CD4-positive, alpha-beta T cell treated with Interleukin-17A for 4 hours (primary cell): ENCODE results near the gene RPL38.

Experiments used
- DNase-seq: peaks from one replicate; pipeline ENCODE4 v3.0.0-alpha.2; 2020; ENCODE audit warnings: mixed read lengths

RPL38 gene

DNA sequence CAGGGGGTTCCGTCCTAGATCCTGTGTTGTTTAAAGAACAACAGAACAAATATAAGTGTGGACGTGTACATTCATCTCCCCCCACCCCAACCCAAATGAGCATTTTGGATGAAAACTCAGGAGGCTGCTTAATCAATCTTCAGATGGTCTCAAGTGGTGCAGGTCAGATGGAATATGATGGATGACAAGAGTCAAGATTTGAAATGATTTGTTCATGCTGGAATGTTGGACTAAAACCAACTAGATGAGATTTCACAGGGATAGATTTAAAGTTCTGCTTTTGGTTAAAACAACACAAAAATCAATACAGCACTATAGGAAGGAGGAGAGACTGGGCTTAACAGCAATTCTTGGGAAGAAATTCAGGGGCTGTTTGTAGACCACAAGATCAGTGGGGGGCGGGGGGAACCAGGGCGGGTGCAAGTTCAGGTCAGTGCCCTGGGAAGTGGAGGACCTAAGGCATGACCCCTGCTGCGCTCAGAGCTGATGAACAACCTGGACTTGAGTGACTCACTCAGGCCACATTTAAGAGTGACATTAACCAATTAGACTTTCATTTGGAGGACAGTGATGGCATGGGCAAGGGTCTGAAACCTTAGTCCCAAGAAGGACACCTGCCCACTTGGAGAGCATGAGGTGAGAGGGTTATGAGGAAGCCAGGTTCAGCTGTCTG lies 25.0 kb downstream of the RPL38 start:
- no peak for DNase-seq

DNA sequence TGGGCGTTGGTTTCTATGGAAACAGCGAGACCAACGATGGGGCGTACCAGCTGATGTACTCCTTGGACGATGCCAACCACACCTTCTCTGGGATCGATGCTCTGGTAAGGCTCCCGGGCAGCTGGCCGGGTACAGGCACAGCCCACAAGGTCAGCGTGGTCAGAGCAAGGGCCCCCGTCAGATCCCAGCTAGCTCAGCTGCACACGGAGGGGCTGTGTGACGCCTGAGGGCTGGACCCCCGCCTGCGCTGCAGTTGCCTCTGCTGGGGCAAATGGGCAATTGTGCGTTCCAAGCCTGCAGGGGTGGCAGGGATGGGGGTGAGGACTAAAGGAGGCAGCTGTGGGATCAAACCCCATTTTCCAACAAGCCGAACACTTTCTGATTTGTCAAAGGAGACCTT lies 27.4 kb downstream of the RPL38 start:
- no peak for DNase-seq

DNA sequence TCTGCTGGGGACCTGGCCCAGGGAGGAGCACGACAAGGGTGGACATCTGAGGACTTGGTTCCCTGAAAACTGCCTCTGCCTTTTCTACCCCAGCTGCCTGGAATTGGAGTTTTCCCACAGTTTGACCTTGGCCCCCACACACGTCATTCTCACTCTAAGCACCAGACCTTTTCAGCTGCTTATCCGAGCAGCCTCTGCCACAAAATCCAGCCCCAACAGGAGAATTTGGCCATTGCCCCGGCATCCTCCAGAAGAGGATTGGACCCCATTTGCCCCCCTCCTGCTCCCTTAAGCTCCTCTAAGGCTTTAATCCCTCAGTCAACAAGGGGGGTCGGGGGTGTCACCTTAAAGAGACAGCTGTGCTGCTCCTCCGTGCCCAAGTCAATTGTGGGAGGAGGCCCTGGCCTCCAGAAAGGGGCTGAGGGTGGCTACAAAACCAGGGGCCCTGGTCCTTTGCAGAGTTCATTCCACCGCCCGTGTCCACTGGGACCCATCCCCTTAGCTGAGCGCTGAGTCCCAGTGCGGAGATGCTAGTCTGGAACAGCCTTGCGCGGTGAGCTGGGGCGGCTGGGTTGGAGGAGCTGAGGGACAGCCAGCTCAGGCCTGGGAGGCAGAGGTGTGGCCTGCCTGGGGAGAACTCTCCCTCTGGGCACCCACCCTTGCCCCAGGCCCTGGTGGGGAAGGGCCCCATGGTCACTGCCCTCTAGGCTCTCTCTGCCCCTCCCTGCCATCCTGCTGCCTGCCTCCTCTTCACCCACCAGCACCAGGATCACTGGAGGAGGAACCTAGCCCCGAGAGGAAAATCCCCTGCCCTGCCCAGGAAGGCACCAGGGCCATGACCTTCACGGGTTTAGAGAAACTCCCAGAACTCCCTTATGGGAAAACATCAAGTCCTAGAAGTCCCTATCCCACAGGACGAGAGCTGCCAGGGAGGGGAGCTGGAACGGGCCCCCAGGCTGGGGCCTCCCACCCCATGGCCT lies 28.7 kb downstream of the RPL38 start:
- no peak for DNase-seq

DNA sequence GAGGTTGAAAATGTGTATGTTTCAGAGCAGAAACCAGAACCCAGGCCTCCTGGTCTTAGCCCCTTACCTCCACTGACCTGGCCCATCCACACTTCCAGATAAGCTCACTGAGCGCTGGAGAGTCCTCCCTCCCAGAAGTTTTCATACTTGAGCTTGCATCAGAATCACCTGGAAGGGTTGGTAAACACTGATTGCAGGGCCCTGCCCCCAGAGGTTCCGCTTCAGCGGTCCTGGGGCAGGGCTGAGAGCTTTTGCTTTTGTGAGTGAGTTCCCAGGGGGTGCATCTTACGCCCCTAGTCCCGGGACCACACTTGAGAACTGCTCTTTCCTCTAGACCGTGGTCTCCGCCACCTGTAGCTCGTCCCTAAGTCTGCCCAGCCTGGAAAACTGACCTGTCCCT lies 30.5 kb downstream of the RPL38 start:
- DNase-seq = no peak

GRCh38 chr17:74234486-74234885 lies 31.0 kb downstream of the RPL38 start:
- no peak for DNase-seq

- DNase-seq = no peak
These were observed 31.6 kb downstream of the RPL38 start for GRCh38 chr17:74235040-74235581.

- no peak for DNase-seq
These were observed 32.5 kb downstream of the RPL38 start for GRCh38 chr17:74235911-74236371.

DNA sequence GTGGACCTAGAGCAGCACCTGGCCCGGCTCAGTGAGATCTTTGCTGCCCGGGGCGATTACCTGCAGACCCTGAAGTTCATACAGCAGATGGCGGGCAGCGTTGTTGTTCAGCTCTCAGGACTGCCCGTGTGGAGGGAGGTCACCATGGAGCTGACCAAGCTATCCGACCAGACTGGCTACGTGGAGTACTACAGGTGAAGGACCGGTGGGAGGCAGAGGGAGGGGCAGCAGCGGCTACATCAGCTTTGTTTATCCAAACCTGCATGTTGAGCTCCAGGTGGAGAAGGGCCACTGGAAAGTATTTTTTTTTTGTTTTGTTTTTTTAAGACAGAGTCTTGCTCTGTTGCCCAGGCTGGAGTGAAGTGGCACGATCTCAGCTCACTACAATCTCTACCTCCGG lies 33.8 kb downstream of the RPL38 start:
- DNase-seq = no peak

DNA sequence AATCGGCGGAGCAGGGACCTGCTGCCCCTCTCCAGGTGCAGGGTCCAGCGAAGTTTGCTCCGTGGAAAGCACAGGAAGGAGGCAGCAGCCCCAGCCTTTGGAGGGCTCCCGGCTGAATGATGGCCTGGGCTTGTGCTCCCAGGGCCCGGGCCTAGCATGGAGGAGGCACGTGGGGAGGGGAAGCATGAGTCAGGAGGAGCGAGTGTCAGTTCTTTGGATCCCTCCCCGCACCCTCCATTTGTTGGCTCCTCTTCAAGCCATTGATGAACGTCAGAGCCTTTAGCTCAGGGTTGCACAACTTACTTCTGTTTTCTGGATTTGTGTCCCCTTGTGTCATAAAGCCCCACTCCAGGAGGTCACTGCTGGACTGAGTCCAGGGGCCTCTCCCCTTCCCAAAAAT lies 35.7 kb downstream of the RPL38 start:
- DNase-seq = no peak

- DNase-seq = no peak
These were observed 37.2 kb downstream of the RPL38 start for GRCh38 chr17:74240618-74241205.

DNA sequence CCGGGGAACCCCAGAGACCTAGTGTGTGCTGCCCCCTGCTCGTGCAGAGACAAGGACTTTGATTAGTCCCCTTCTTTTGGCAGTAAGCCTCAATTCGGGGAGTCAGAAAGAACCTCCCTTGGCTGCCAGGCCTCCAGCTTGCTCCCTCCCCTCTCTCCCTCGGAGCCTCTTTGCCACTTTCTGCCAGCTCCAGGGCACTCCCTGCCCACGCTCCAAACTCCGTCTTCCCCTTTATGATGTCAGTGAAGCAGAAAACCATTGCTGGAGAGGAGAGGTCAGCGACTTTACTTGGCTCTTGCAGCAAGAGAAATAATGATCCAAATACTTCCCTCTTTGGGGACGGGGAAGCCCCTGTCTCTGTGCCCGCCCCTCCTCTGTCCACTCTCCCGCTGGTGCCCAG lies 38.0 kb downstream of the RPL38 start:
- no peak for DNase-seq

GRCh38 chr17:74241847-74242246 lies 38.4 kb downstream of the RPL38 start:
- no peak for DNase-seq

- DNase-seq = no peak
These were observed 39.7 kb downstream of the RPL38 start for GRCh38 chr17:74243013-74243755.

GRCh38 chr17:74244128-74244527 lies 40.6 kb downstream of the RPL38 start:
- DNase-seq = no peak

DNA sequence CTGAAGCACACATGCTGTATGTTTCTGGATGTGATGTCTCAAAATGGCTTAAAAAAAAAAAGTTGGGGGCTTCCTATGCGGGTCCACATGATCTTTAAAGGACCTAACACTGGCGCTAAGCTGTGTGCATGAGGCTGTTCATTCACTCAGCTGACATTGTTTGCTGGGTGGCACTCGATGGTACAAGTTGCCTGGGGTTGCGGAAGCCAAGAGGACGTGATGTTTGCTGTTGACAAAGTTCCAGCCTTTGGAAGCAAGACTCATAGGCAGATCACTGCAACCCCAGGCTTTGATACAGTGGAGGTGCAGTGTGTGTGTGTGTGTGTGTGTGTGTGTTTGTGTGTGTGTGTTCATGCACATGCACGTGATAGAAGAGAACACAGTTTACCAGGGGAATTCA lies 41.1 kb downstream of the RPL38 start:
- no peak for DNase-seq

DNA sequence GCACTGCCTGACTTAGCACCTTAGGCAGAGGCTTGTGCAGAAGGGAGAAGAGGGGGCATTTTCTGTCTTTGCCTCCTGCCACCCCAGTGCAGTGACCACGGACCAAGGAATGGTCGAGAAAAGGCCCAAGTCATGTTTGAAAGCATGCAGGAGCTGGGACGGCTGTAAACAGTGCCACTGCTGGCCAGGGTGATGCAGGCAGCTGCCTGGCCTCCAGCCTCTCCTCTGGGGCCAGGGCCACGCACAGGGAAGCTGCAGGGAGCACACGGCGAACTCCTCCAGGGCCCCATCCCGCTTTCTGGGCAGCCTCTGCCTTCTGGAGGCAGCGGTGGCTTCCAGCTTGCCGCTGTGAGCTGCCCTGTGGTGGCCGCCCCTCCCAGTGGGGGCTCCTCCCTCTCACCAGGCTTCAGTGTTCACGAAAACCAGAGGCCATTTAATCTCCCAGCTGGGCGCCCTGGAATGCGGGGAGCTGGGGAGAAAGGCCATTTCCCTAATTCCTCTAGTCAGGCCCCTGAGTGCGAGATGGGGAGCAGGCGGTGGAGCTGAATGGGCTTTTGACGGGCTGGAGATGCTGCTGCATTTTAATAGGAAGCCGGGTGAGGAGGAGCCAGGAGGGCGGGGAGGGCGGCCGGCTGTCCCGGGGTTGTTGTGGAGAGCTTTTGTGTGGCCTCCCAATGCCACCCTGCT lies 41.8 kb downstream of the RPL38 start:
- DNase-seq = no peak

DNA sequence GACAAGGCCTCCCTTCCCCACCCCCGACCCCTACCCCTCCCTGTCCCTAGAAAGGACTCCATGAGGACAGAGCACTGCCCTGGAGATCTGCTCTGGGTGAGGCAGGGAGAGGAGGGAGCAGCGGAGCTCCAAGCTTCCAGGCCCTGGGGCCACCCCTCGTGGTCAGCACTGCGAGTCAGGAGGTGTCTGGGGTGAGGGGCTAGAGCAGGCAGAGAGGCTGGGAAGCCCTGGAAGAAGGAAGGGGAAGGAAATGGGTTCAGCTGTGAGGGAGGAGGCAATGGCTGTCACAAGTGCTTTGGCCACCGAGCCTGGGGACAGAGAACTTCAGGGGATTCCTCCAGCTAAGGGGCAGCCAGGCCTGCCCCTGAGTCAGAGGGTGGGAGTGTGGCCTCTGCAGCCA lies 42.4 kb downstream of the RPL38 start:
- DNase-seq = no peak

GRCh38 chr17:74249590-74250270 lies 46.3 kb downstream of the RPL38 start:
- DNase-seq = no peak

GRCh38 chr17:74250324-74250995 lies 47.0 kb downstream of the RPL38 start:
- no peak for DNase-seq

DNA sequence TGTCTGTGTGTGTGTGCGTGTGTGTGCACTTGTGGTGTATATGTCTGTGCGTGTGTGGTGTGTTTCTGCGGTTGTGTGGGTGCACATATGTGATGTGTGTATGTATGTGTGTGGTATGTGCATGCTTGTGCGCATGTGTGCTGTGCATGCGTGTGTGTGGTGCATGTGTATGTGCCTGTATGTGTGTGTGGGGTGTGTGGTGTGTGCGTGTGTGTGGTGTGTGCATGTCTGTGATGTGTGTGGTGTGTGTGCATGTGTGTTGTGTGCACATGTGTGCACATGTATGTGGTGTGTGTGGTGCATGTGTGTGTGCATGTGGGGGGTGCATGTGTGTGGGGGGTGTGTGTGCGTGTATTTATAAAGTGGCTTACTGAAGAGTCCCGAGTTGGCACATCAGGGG lies 47.6 kb downstream of the RPL38 start:
- DNase-seq = no peak

- no peak for DNase-seq
These were observed 48.1 kb downstream of the RPL38 start for GRCh38 chr17:74251569-74251968.
